ENCODE measurements around the gene TNIK. TPM values are rescaled to one million over a fixed set of nuclear protein-coding genes. Genes with fewer than 3 reads are reported as not detected.

The TNIK gene
- total RNA-seq, 4 donors from 2014 or later, result 30.3 to 39.0 (median 36.8) TPM

GRCh38 chr3:171335559-171335958 is 124.6 kb downstream of the TNIK start:
- TF ChIP-seq CTCF (IDR thresholded peaks at IDR 0.05), result no peak
- no peak for TF ChIP-seq EP300 (IDR thresholded peaks at IDR 0.05)
- TF ChIP-seq POLR2AphosphoS5 (IDR thresholded peaks at IDR 0.05), result no peak
- no peak for TF ChIP-seq POLR2A (IDR thresholded peaks at IDR 0.05; ENCODE audit: low read depth)
- intact Hi-C loops (cut with DNase I), result no loop called here

GRCh38 chr3:171334465-171334811 is 125.8 kb downstream of the TNIK start:
- no peak overlapping the region for H3K4me3 ChIP-seq
- H3K27ac ChIP-seq (replicated peaks in 1 of 4), result peak overlapping the region; percentile 47 to 61 (median 58)
- no peak for DNase-seq (ENCODE audit: extremely low spot score)
- H3K27me3 ChIP-seq, result no peaks in the 10 kb centered on the region
- H3K36me3 ChIP-seq, result no peaks in the 10 kb centered on the region
- H3K4me1 ChIP-seq, result peaks cover 17 to 42% (median 40%) of the 10 kb centered on the region in 4 donors
- intact Hi-C loops (cut with DNase I), result no loop called here
- WGBS, result 41% methylated on average over 2 of the region's 2 CpGs
- TF ChIP-seq CTCF (IDR thresholded peaks at IDR 0.05) (no peak), POLR2A (IDR thresholded peaks at IDR 0.05; ENCODE audit: low read depth) (no peak), POLR2AphosphoS5 (IDR thresholded peaks at IDR 0.05) (no peak), EP300 (IDR thresholded peaks at IDR 0.05) (no peak)
- no peaks in the 10 kb centered on the region for H3K9me3 ChIP-seq

More at GRCh38 chr3:171335559-171335958, 124.6 kb downstream of the TNIK start:
- peaks cover 7 to 33% (median 29%) of the 10 kb centered on the region in 4 donors for H3K4me1 ChIP-seq
- no peak overlapping the region for H3K4me3 ChIP-seq
- no peak for DNase-seq (ENCODE audit: extremely low spot score)
- H3K27me3 ChIP-seq, result no peaks in the 10 kb centered on the region
- H3K27ac ChIP-seq (replicated peaks in 1 of 4), result no peak overlapping the region
- H3K36me3 ChIP-seq, result no peaks in the 10 kb centered on the region
- no peaks in the 10 kb centered on the region for H3K9me3 ChIP-seq
- 90% methylated on average over 3 of the region's 3 CpGs for WGBS

- 80% methylated on average over 9 of the region's 9 CpGs for WGBS
- intact Hi-C loops (cut with DNase I), result no loop called here
- no peaks in the 10 kb centered on the region for H3K36me3 ChIP-seq
- no peak for DNase-seq (ENCODE audit: extremely low spot score)
- no peak overlapping the region for H3K4me3 ChIP-seq
- no peak for TF ChIP-seq POLR2AphosphoS5 (IDR thresholded peaks at IDR 0.05)
- no peak for TF ChIP-seq POLR2A (IDR thresholded peaks at IDR 0.05; ENCODE audit: low read depth)
- no peak for TF ChIP-seq EP300 (IDR thresholded peaks at IDR 0.05)
- TF ChIP-seq CTCF (IDR thresholded peaks at IDR 0.05), result no peak
- H3K4me1 ChIP-seq, result peaks cover 20 to 47% (median 45%) of the 10 kb centered on the region in 4 donors
- H3K9me3 ChIP-seq, result no peaks in the 10 kb centered on the region
- no peaks in the 10 kb centered on the region for H3K27me3 ChIP-seq
- H3K27ac ChIP-seq (replicated peaks in 1 of 4), result peak overlapping the region; percentile 47 to 61 (median 58)
Measured at GRCh38 chr3:171333784-171334464, 126.3 kb downstream of the TNIK start.

- no peak for DNase-seq (ENCODE audit: extremely low spot score)
- intact Hi-C loops (cut with DNase I), result no loop called here
- Histone ChIP-seq H3K4me1 (peaks cover 33 to 68% (median 62%) of the 10 kb centered on the region in 4 donors), H3K27ac (replicated peaks in 1 of 4) (peak overlapping the region; percentile 8 to 61 (median 44)), H3K4me3 (no peak overlapping the region), H3K9me3 (no peaks in the 10 kb centered on the region), H3K36me3 (no peaks in the 10 kb centered on the region), H3K27me3 (no peaks in the 10 kb centered on the region)
- no peak for TF ChIP-seq POLR2A (IDR thresholded peaks at IDR 0.05; ENCODE audit: low read depth)
- no peak for TF ChIP-seq CTCF (IDR thresholded peaks at IDR 0.05)
- TF ChIP-seq EP300 (IDR thresholded peaks at IDR 0.05), result no peak
- no peak for TF ChIP-seq POLR2AphosphoS5 (IDR thresholded peaks at IDR 0.05)
- 91% methylated on average over 3 of the region's 3 CpGs for WGBS
Measured at GRCh38 chr3:171330938-171331337, 129.3 kb downstream of the TNIK start.

Measured in esophagus muscularis mucosa (tissue), 4 donors.